Gastrocnemius medialis (tissue), 4 donors: ENCODE data around the gene BPIFB4. TPM values are rescaled to one million over a fixed set of nuclear protein-coding genes. Genes with fewer than 3 reads are reported as not detected.
"Not testable (repeated sequence)": the region's sequence is repeated elsewhere in the genome, so short reads cannot be mapped to it uniquely, and the experiment has no call there.

Source experiments
- ATAC-seq, 2 donors: fragments of 150-250 bp; one replicate each; pipeline ENCODE4 v1.9.1; 2016
- DNase-seq, 2 donors: peaks; one replicate each; pipeline ENCODE4 v3.0.0-alpha.2; 2019
- H3K27ac ChIP-seq, 4 donors: fragments of 200-600 bp; sonication (generic); 1 replicate in 1 of 4; 2 replicates in 3 of 4; pipeline ENCODE4 v1.5.1; 2016 to 2018; ENCODE audit warnings: mild to moderate bottlenecking in 2 of 4, moderate library complexity in 1 of 4
- H3K27me3 ChIP-seq, 3 donors: fragments of 200-600 bp; sonication (generic) in 2 of 3; 1 replicate in 1 of 3; 2 replicates in 2 of 3; pipeline versions ENCODE4 v1.5.1 to v1.6.0; 2016 to 2019; ENCODE audit warnings: mild to moderate bottlenecking in 1 of 3, moderate library complexity in 1 of 3
- H3K36me3 ChIP-seq, 2 donors: fragments of 200-600 bp; sonication (generic) in 1 of 2; one replicate each; pipeline ENCODE4 v1.5.1; 2017 to 2018
- H3K4me1 ChIP-seq, 2 donors: fragments of 200-600 bp; sonication (generic) in 1 of 2; one replicate each; pipeline ENCODE4 v1.5.1; 2016 to 2017; ENCODE audit warnings: mild to moderate bottlenecking in 2 of 2
- H3K4me3 ChIP-seq, 4 donors: fragments of 200-600 bp; sonication (generic) in 3 of 4; 1 replicate in 1 of 4; 2 replicates in 3 of 4; pipeline ENCODE4 v1.5.1; 2016 to 2019; ENCODE audit warnings: mild to moderate bottlenecking in 2 of 4
- H3K9me3 ChIP-seq, 3 donors: fragments of 200-600 bp; sonication (generic) in 2 of 3; 1 replicate in 1 of 3; 2 replicates in 2 of 3; pipeline ENCODE4 v1.5.1; 2016 to 2019
- POLR2A ChIP-seq, 2 donors: fragments of 450-650 bp; IDR thresholded peaks; one replicate each; pipeline ENCODE4 v1.6.1; 2017; ENCODE audit warnings: antibody characterized with exemption in 2 of 2, mild to moderate bottlenecking in 2 of 2, moderate library complexity in 2 of 2
- in situ Hi-C, 4 donors: fragments of 200-750 bp; cut with MboI; loops; one replicate each; pipeline versions ENCODE4 v1.15.0 to v1.8.0; 2017; ENCODE audit warnings: low sequenced_read_pairs in 4 of 4
- intact Hi-C: fragments of 100-400 bp; cut with DNase I; formaldehyde crosslinking; loops from one replicate; pipeline ENCODE4 v1.15.1; 2023; ENCODE audit warnings: low total_unique reads
- total RNA-seq, 4 donors: library from RNA; depleted of rRNA; stranded (reverse); fragments of >200 nt; gene quantifications; one replicate each; pipeline versions ENCODE4 v1.1.0 to v1.2.3, GENCODE V29; 2016
- TF ChIP-seq, protein P1 (sequence below), 5 experiments: fragments of 450-650 bp in 3 of 5; fragments of 200-600 bp in 2 of 5; sonication (generic) in 2 of 5; IDR thresholded peaks in 4 of 5; conservative IDR thresholded peaks in 1 of 5; 1 replicate in 4 of 5; 2 replicates in 1 of 5; pipeline ENCODE4 v1.5.1; 2016 to 2019; ENCODE audit warnings: antibody characterized with exemption in 5 of 5, mild to moderate bottlenecking in 3 of 5, moderate library complexity in 3 of 5

The BPIFB4 gene
- total RNA-seq, 4 donors from 2014 or later = not detected

DNA sequence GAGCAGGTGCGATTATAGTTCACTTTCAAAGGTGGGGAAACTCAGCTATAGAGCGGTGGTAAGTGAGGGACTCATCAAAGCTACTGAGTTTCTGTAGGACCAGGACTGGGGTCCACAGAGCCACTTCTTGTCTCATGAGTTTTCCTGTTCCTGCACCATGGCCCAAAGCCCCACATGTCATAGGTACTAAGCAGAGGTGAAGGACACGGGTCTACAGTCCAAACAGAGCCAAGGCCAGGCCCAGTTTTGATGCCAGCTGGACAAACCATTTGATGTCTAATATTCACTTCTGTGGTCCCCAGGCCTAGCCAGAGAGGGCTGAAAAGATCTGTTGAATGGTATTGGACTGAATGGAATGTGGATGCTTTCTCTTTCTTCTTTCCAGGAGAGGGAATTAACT, 37.0 kb upstream of the BPIFB4 start:
- in situ Hi-C loops (no loop called here), intact Hi-C loops (no loop called here)
- Histone ChIP-seq H3K27me3 (no peaks in the 10 kb centered on the region), H3K4me3 (no peak overlapping the region), H3K27ac (no peak overlapping the region), H3K4me1 (no peaks in the 10 kb centered on the region), H3K9me3 (no peaks in the 10 kb centered on the region), H3K36me3 (no peaks in the 10 kb centered on the region)
- DNase-seq (no peak), ATAC-seq (no peak)
- TF ChIP-seq POLR2A (IDR thresholded peaks at IDR 0.05) = no peak
- TF ChIP-seq, protein P1, sequence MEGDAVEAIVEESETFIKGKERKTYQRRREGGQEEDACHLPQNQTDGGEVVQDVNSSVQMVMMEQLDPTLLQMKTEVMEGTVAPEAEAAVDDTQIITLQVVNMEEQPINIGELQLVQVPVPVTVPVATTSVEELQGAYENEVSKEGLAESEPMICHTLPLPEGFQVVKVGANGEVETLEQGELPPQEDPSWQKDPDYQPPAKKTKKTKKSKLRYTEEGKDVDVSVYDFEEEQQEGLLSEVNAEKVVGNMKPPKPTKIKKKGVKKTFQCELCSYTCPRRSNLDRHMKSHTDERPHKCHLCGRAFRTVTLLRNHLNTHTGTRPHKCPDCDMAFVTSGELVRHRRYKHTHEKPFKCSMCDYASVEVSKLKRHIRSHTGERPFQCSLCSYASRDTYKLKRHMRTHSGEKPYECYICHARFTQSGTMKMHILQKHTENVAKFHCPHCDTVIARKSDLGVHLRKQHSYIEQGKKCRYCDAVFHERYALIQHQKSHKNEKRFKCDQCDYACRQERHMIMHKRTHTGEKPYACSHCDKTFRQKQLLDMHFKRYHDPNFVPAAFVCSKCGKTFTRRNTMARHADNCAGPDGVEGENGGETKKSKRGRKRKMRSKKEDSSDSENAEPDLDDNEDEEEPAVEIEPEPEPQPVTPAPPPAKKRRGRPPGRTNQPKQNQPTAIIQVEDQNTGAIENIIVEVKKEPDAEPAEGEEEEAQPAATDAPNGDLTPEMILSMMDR (IDR thresholded peaks at IDR 0.05 in 4 of 5, conservative IDR thresholded peaks at IDR 0.05 in 1 of 5) = no peak

DNA sequence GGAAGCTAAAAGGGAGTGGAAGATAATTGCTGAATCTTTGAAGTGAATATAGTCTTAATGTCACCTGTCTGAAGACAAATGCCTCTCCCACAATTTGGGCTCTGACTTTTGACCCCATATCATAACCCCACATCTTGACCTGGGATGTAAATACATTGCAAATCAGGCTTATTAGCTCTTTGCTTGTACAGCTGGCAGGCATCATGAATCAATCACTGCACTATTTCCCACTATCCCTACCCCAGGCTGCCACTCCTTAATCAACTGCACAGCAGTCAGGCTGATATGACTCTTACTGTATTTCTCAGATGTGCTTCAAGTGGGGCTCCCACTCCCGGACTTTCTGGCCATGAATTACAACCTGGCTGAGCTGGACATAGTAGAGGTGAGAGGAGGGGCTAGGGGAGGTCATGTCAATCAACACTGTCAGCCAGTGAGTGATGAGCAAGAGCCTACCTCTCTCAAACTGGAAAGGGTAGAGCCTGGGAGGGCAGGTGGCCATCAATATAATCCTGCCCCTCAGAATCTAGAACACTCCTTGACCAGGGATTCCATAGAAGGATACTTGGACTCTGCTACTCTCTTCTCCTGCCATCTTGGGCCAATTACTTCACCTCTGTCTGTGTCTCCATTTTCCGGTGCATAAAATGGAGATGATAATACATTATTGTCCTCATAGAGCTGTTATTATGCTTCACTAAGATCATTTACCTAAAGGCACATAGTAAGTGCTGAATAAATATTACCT, 36.3 kb upstream of the BPIFB4 start:
- Histone ChIP-seq H3K36me3 (no peaks in the 10 kb centered on the region), H3K4me1 (no peaks in the 10 kb centered on the region), H3K4me3 (no peak overlapping the region), H3K27me3 (no peaks in the 10 kb centered on the region), H3K9me3 (no peaks in the 10 kb centered on the region), H3K27ac (no peak overlapping the region)
- DNase-seq (no peak), ATAC-seq (no peak)
- intact Hi-C loops (no loop called here), in situ Hi-C loops (no loop called here)
- TF ChIP-seq, protein P1 (IDR thresholded peaks at IDR 0.05 in 4 of 5, conservative IDR thresholded peaks at IDR 0.05 in 1 of 5) = no peak
- no peak for TF ChIP-seq POLR2A (IDR thresholded peaks at IDR 0.05)

DNA sequence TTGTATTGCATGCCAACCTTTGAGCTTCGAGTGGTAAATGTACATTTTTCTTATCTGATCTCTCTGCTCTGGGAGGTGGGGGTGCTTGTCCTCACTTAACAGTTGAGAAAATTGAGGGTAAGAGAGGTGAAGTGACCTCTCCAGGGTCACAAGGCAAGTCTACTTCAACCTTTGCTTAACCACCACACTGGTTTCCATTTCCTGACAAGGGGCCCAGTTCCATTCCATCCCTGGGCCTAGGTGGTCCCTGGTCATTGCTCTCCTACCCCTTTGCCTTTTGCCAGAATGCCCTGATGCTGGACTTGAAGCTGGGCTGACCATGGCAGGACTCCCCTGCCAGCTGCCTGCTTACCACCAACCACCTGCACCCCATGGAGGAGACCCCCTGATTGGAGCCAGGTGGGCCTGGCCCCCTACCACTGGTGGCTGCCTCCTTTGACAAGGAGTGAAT, 35.7 kb upstream of the BPIFB4 start:
- Histone ChIP-seq H3K27ac (no peak overlapping the region), H3K4me3 (no peak overlapping the region), H3K36me3 (no peaks in the 10 kb centered on the region), H3K27me3 (no peaks in the 10 kb centered on the region), H3K9me3 (no peaks in the 10 kb centered on the region), H3K4me1 (no peaks in the 10 kb centered on the region)
- no peak for TF ChIP-seq POLR2A (IDR thresholded peaks at IDR 0.05)
- TF ChIP-seq, protein P1 (IDR thresholded peaks at IDR 0.05 in 4 of 5, conservative IDR thresholded peaks at IDR 0.05 in 1 of 5) = no peak
- in situ Hi-C loops = no loop called here
- intact Hi-C loops = no loop called here
- no peak for DNase-seq
- ATAC-seq = no peak

DNA sequence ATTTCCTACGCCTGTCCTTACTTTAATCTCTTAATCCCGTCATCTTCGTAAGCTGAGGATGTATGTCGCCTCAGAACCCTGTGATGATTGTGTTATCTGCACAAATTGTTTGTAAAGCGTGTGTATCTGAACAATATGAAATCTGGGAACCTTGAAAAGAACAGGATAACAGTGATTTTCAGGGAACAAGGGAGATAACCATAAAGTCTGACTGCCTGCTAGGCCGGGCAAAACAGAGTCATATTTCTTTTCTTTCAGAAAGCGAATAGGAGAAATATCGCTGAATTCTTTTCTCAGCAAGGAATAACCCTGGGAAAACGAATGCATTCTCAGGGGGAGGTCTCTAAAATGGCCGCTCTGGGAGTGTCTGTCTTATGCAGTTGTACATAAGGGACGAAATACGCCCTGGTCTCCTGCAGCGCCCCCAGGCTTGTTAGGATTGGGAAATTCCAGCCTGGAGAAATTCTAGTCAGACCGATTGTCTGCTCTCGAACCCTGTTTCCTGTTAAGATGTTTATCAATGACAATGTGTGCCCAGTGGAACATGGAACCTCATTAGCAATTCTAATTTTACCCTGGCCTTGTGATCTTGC, 34.2 kb upstream of the BPIFB4 start:
- H3K9me3 ChIP-seq, H3K27ac ChIP-seq, DNase-seq, H3K4me1 ChIP-seq, H3K36me3 ChIP-seq, H3K4me3 ChIP-seq, in situ Hi-C loops, ATAC-seq, intact Hi-C loops, H3K27me3 ChIP-seq: not testable (repeated sequence)

DNA sequence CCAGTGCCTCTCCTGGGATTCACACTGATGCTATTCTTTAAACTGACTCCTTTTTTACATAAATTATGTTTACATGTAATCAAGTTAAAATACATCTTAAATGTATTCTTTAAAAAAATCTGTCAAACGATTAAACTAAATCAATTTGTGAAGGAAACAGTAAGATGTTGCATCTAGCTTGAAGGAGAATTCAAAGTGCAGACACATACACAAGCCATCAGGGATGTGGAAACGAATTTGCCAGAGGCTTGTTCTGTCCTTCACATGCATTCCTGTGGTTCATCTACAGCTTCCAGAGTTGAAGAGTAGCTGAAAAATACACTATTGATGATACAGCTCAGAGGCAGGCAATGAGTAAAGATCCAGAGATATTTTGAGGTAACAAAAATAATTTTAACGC, 33.0 kb upstream of the BPIFB4 start:
- Histone ChIP-seq H3K27ac (no peak overlapping the region), H3K4me3 (no peak overlapping the region), H3K36me3 (no peaks in the 10 kb centered on the region), H3K4me1 (no peaks in the 10 kb centered on the region), H3K9me3 (no peaks in the 10 kb centered on the region), H3K27me3 (no peaks in the 10 kb centered on the region)
- in situ Hi-C loops = no loop called here
- no peak for TF ChIP-seq POLR2A (IDR thresholded peaks at IDR 0.05)
- TF ChIP-seq, protein P1 (IDR thresholded peaks at IDR 0.05 in 4 of 5, conservative IDR thresholded peaks at IDR 0.05 in 1 of 5) = no peak
- DNase-seq (no peak), ATAC-seq (no peak)
- intact Hi-C loops = no loop called here
